GM12878 (cell line): ENCODE results near the gene TTC8. TPM values are rescaled to one million over a fixed set of nuclear protein-coding genes. Genes with fewer than 3 reads are reported as not detected.

ENCODE experiments used
- ATAC-seq: fragments of 200-7000 bp; cut with Tn5 transposase; 3 replicates; pipeline ENCODE4 v1.9.1; 2020; ENCODE audit warnings: mild to moderate bottlenecking, moderate library complexity
- BruUV-seq: library from RNA; stranded (reverse); fragments of 400-500 nt; replicated peaks from 2 replicates; lab custom pipeline; 2021; lab: Mats Ljungman, UMichigan
- CTCF ChIA-PET: fragments of 300-600 bp; sonication (Branson Sonifier 250); formaldehyde crosslinking; extraction: SDS; loops from one replicate; lab custom pipeline; 2021; ENCODE audit warnings: inconsistent platforms; lab: Yijun Ruan, JAX
- POLR2A ChIA-PET: fragments of 350-600 bp; formaldehyde crosslinking; extraction: SDS; loops from one replicate; lab custom pipeline; 2021; ENCODE audit warnings: inconsistent platforms; lab: Charles Lee
- RAD21 ChIA-PET: fragments of 300-600 bp; sonication (Branson Sonifier 250); formaldehyde crosslinking; loops from one replicate; lab custom pipeline; 2023; ENCODE audit warnings: antibody characterized with exemption; ENCODE audit not compliant: unreplicated experiment; lab: Charles Lee
- SMC1A ChIA-PET: fragments of 300-600 bp; sonication (Branson Sonifier 250); formaldehyde crosslinking; loops from one replicate; lab custom pipeline; 2023; ENCODE audit not compliant: unreplicated experiment, uncharacterized antibody; lab: Charles Lee
- DNase-seq: peaks from one replicate; pipeline ENCODE4 v3.0.0-alpha.2; 2011; ENCODE audit warnings: low read depth, low spot score
- FAIRE-seq: peaks from 3 replicates; lab custom pipeline; 2011; peaks lifted over from hg19 to GRCh38; lab: Jason Lieb, UNC
- H2AFZ ChIP-seq: 2 replicates; pipeline ENCODE4 v1.6.0; 2011; ENCODE audit warnings: low read depth, low read length, control low read depth; ENCODE audit not compliant: control insufficient read depth
- H3K27ac ChIP-seq: 2 replicates; pipeline ENCODE4 v1.5.1; 2011; ENCODE audit warnings: control low read depth; ENCODE audit not compliant: control insufficient read depth, insufficient read depth
- H3K27me3 ChIP-seq, 2 experiments: replicated peaks in 1 of 2; 2 replicates each; pipeline versions ENCODE4 v1.6.0 to v1.6.1; 2011; ENCODE audit warnings: low read length in 1 of 2; ENCODE audit not compliant: control insufficient read depth in 2 of 2, insufficient read depth in 2 of 2
- H3K36me3 ChIP-seq, 2 experiments: 2 replicates each; pipeline ENCODE4 v1.5.1; 2011; ENCODE audit warnings: low read length in 1 of 2; ENCODE audit not compliant: control insufficient read depth in 2 of 2, insufficient read depth in 2 of 2
- H3K4me1 ChIP-seq: 2 replicates; pipeline ENCODE4 v1.6.1; 2011; ENCODE audit warnings: mild to moderate bottlenecking, low read length, moderate library complexity, mixed read lengths; ENCODE audit not compliant: control insufficient read depth, insufficient read depth
- H3K4me2 ChIP-seq: 2 replicates; pipeline ENCODE4 v1.6.0; 2011; ENCODE audit warnings: control low read depth; ENCODE audit not compliant: control insufficient read depth, insufficient read depth
- H3K4me3 ChIP-seq: fragments of 200-600 bp; sonication (generic); 2 replicates; pipeline ENCODE4 v1.5.1; 2016
- H3K79me2 ChIP-seq: 2 replicates; pipeline ENCODE4 v1.6.0; 2011; ENCODE audit warnings: low read length; ENCODE audit not compliant: control insufficient read depth, insufficient read depth
- H3K9ac ChIP-seq: 2 replicates; pipeline ENCODE4 v1.8.0; 2011; ENCODE audit warnings: low read length, control low read depth, mixed read lengths; ENCODE audit not compliant: control insufficient read depth, insufficient read depth
- H3K9me3 ChIP-seq: replicated peaks from 3 replicates; pipeline ENCODE4 v1.5.1; 2011; ENCODE audit warnings: mild to moderate bottlenecking, low read length; ENCODE audit not compliant: control insufficient read depth, insufficient read depth
- H4K20me1 ChIP-seq: 2 replicates; pipeline ENCODE4 v1.6.0; 2011; ENCODE audit not compliant: control insufficient read depth, insufficient read depth
- E4F1 ChIP-seq: fragments of 450-650 bp; IDR thresholded peaks from 2 replicates; pipeline ENCODE4 v1.6.1; 2018; ENCODE audit warnings: borderline replicate concordance, mild to moderate bottlenecking; ENCODE audit not compliant: partially characterized antibody
- ETV6 ChIP-seq, 2 experiments: fragments of 450-650 bp in 1 of 2; IDR thresholded peaks in 1 of 2; conservative IDR thresholded peaks in 1 of 2; 2 replicates each; pipeline ENCODE4 v1.6.1; 2014; ENCODE audit warnings: antibody characterized with exemption in 1 of 2, borderline replicate concordance in 1 of 2, low read depth in 1 of 2, mild to moderate bottlenecking in 1 of 2, moderate library complexity in 1 of 2
- IRF5 ChIP-seq: fragments of 450-650 bp; IDR thresholded peaks from 2 replicates; pipeline ENCODE4 v1.6.1; 2017; ENCODE audit warnings: borderline replicate concordance
- JUNB ChIP-seq: IDR thresholded peaks from 2 replicates; pipeline ENCODE4 v1.6.1; 2016; ENCODE audit warnings: antibody characterized with exemption, mild to moderate bottlenecking
- KLF5 ChIP-seq: fragments of 450-650 bp; IDR thresholded peaks from 2 replicates; pipeline ENCODE4 v1.6.1; 2014; ENCODE audit warnings: mild to moderate bottlenecking; ENCODE audit not compliant: partially characterized antibody
- MYC ChIP-seq: IDR thresholded peaks from 2 replicates; pipeline ENCODE4 v1.6.1; 2011; ENCODE audit warnings: mild to moderate bottlenecking, low read length, moderate library complexity, inconsistent platforms; ENCODE audit not compliant: insufficient read depth, insufficient replicate concordance, insufficient read length, severe bottlenecking
- NFIC ChIP-seq: IDR thresholded peaks from 2 replicates; pipeline ENCODE4 v1.6.1; 2012; ENCODE audit warnings: low read depth, mild to moderate bottlenecking, inconsistent platforms, low read length, moderate library complexity
- NKRF ChIP-seq: fragments of 450-650 bp; conservative IDR thresholded peaks from 2 replicates; pipeline ENCODE4 v1.6.1; 2017; ENCODE audit warnings: mild to moderate bottlenecking, moderate library complexity
- NR2F1 ChIP-seq: fragments of 450-650 bp; conservative IDR thresholded peaks from 2 replicates; pipeline ENCODE4 v1.6.1; 2017; ENCODE audit warnings: mild to moderate bottlenecking
- YBX1 ChIP-seq: fragments of 450-650 bp; IDR thresholded peaks from 2 replicates; pipeline ENCODE4 v1.6.1; 2016; ENCODE audit warnings: antibody characterized with exemption
- ZNF207 ChIP-seq: fragments of 450-650 bp; IDR thresholded peaks from 2 replicates; pipeline ENCODE4 v1.6.1; 2014; ENCODE audit warnings: antibody characterized with exemption, mild to moderate bottlenecking, borderline replicate concordance
- ZNF622 ChIP-seq: fragments of 450-650 bp; IDR thresholded peaks from 2 replicates; pipeline ENCODE4 v1.6.1; 2017; ENCODE audit warnings: mild to moderate bottlenecking, inconsistent platforms
- WGBS: methylation state at CpG from one replicate; pipeline ENCODE4 v1.1.6; 2016; ENCODE audit warnings: low lambda C conversion rate; ENCODE audit not compliant: insufficient replicate concordance, insufficient coverage; ENCODE audit errors: missing lambda C conversion rate; 5-methylcytosine and 5-hydroxymethylcytosine counted together
- in situ Hi-C: fragments of 300-500 bp; cut with MboI; formaldehyde crosslinking; loops from 9 replicates; pipeline ENCODE4 v1.14.3; 2018; ENCODE audit warnings: mixed read lengths
- intact Hi-C: fragments of 100-400 bp; cut with micrococcal nuclease; formaldehyde crosslinking; loops from one replicate; pipeline ENCODE4 v1.14.2; 2022; ENCODE audit not compliant: unreplicated experiment
- polyA plus RNA-seq, 11 experiments: library from polyadenylated mRNA; depleted of rRNA in 4 of 11; unstranded in 6 of 11; stranded (reverse) in 5 of 11; fragments of >200 nt; fragmentation: Nextera tagmentation in 4 of 11; fragmentation: Illumina TruSeq in 1 of 11; extraction: Ambion mirVana in 4 of 11; extraction: Trizol in 1 of 11; gene quantifications; 1 replicate in 1 of 11; 2 replicates in 10 of 11; pipeline versions ENCODE4 v1.2.1 to v1.2.3, GENCODE V29; 2011 to 2016; ENCODE audit warnings: inconsistent platforms in 2 of 11, missing spikeins in 2 of 11, low read depth in 1 of 11
- total RNA-seq, 4 experiments: library from RNA; depleted of rRNA in 3 of 4; stranded (reverse); fragments of >200 nt in 3 of 4; fragmentation: Illumina TruSeq in 1 of 4; extraction: Trizol in 1 of 4; gene quantifications; 2 replicates each; pipeline versions ENCODE4 v1.2.1 to v1.2.3, GENCODE V29; 2013 to 2021

TTC8 gene
- total and polyA plus RNA-seq, 10 of the 15 experiments (the other 5 are each of a cell fraction or from before 2014, with no cell fraction given) = 1.5 to 4.6 (median 2.5) TPM

- no peak overlapping the region for H3K9ac ChIP-seq
- 53% methylated on average over 4 of the region's 4 CpGs for WGBS
- in situ Hi-C loops = no loop called here
- no peak overlapping the region for H2AFZ ChIP-seq
- DNase-seq = no peak
- SMC1A ChIA-PET = no interaction called here
- CTCF ChIA-PET = no interaction called here
- H3K4me2 ChIP-seq = no peak overlapping the region
- no peaks in the 10 kb centered on the region for H3K9me3 ChIP-seq
- peaks cover 0 to 3% of the 10 kb centered on the region in 2 experiments; a peak in 1 of 4 replicates for H3K27me3 ChIP-seq
- RAD21 ChIA-PET = no interaction called here
- H3K4me1 ChIP-seq = no peaks in the 10 kb centered on the region
- H3K27ac ChIP-seq = no peak overlapping the region
- no peaks in the 10 kb centered on the region for H3K79me2 ChIP-seq
- no peak for ATAC-seq
- intact Hi-C loops = no loop called here
- no peaks in the 10 kb centered on the region for H3K36me3 ChIP-seq
- POLR2A ChIA-PET = no interaction called here
- no peak for FAIRE-seq
- no peaks in the 10 kb centered on the region for H4K20me1 ChIP-seq
- no peak for TF ChIP-seq KLF5
- TF ChIP-seq NR2F1 = no peak
- no peak for TF ChIP-seq E4F1
- no peak for TF ChIP-seq YBX1
- BruUV-seq = no TSS peak
- no peak overlapping the region for H3K4me3 ChIP-seq
Measured at GRCh38 chr14:88895116-88895515, 70.7 kb downstream of the TTC8 start.

GRCh38 chr14:88901189-88901588 is 76.7 kb downstream of the TTC8 start:
- in situ Hi-C loops = no loop called here
- POLR2A ChIA-PET = no interaction called here

More at GRCh38 chr14:88901189-88901588, 76.7 kb downstream of the TTC8 start:
- RAD21 ChIA-PET = no interaction called here
- H3K4me1 ChIP-seq = no peaks in the 10 kb centered on the region
- H2AFZ ChIP-seq = no peak overlapping the region
- H3K9ac ChIP-seq = no peak overlapping the region
- no TSS peak for BruUV-seq
- intact Hi-C loops = no loop called here
- H3K36me3 ChIP-seq = no peaks in the 10 kb centered on the region
- SMC1A ChIA-PET = no interaction called here
- FAIRE-seq (no peak), DNase-seq (no peak), ATAC-seq (no peak)
- TF ChIP-seq JUNB (no peak), ZNF622 (no peak), IRF5 (no peak), NKRF (no peak), ETV6 (conservative IDR thresholded peaks at IDR 0.05 in 1 of 2, IDR thresholded peaks at IDR 0.05 in 1 of 2; ENCODE audit: borderline replicate concordance in 1 of 2, low read depth in 1 of 2) (no peak), MYC (no peak), ZNF207 (no peak), NFIC (no peak)
- H3K4me3 ChIP-seq = no peak overlapping the region
- no peaks in the 10 kb centered on the region for H3K79me2 ChIP-seq
- 31% methylated on average over 4 of the region's 4 CpGs for WGBS
- CTCF ChIA-PET = no interaction called here
- H3K4me2 ChIP-seq = no peak overlapping the region
- no peaks in the 10 kb centered on the region; the same call in 1 of the 2 replicates for H4K20me1 ChIP-seq
- H3K9me3 ChIP-seq = no peaks in the 10 kb centered on the region
- no peak overlapping the region for H3K27ac ChIP-seq
- no peaks in the 10 kb centered on the region for H3K27me3 ChIP-seq
